C4-2B (cell line): ENCODE results near the gene CDH11.

ENCODE experiments used
- ZFX ChIP-seq: fragments of 450-650 bp; IDR thresholded peaks from 2 replicates; pipeline ENCODE4 v1.6.1; 2017
- TF ChIP-seq, protein P1 (sequence below): fragments of 450-650 bp; conservative IDR thresholded peaks from 2 replicates; pipeline ENCODE4 v1.5.1; 2017; ENCODE audit warnings: mild to moderate bottlenecking

DNA sequence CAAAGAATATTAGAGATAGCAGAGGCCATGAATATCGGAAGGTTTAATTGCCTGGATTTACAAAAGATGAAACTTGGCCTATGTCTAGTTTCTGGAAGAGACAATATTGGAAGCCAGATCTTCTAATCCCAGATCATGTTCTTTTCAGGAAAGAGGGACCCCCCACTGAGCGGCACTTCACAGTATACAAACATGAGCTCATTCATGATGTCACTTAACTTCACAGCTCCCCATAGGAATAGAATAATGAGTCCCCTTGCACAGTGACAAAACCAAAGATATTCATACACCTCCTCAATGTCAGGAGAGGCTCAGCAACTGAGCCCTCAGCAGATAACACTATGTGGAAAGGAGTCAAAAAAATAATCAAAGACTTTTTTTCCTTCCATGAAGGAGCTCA is 147.5 kb downstream of the CDH11 start:
- TF ChIP-seq, protein P1, sequence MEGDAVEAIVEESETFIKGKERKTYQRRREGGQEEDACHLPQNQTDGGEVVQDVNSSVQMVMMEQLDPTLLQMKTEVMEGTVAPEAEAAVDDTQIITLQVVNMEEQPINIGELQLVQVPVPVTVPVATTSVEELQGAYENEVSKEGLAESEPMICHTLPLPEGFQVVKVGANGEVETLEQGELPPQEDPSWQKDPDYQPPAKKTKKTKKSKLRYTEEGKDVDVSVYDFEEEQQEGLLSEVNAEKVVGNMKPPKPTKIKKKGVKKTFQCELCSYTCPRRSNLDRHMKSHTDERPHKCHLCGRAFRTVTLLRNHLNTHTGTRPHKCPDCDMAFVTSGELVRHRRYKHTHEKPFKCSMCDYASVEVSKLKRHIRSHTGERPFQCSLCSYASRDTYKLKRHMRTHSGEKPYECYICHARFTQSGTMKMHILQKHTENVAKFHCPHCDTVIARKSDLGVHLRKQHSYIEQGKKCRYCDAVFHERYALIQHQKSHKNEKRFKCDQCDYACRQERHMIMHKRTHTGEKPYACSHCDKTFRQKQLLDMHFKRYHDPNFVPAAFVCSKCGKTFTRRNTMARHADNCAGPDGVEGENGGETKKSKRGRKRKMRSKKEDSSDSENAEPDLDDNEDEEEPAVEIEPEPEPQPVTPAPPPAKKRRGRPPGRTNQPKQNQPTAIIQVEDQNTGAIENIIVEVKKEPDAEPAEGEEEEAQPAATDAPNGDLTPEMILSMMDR, result no peak
- TF ChIP-seq ZFX, result no peak
